NCI-H345 (cell line): ENCODE data around the gene TEX50.
A peak's percentile ranks its signal among the peaks of the same experiment; 100 is the strongest.
"Not testable (repeated sequence)": the region's sequence is repeated elsewhere in the genome, so short reads cannot be mapped to it uniquely, and the experiment has no call there.

Experiments
- DNase-seq: peaks from one replicate; lab custom pipeline; 2025; lab: John Stamatoyannopoulos, UW

The TEX50 gene

GRCh38 chr1:173663159-173663558 lies 28.0 kb downstream of the TEX50 start:
- no peak for DNase-seq

- no peak for DNase-seq
These were observed 31.5 kb downstream of the TEX50 start for GRCh38 chr1:173666646-173667045.

- DNase-seq, result peak; percentile 71
These were observed 34.4 kb downstream of the TEX50 start, which contains the start of gene ANKRD45 for GRCh38 chr1:173669491-173669941. ANKRD45 (minus strand) TSS chr1:173669851; CDS start chr1:173659418, 10,433 bp downstream.

- DNase-seq, result not testable (repeated sequence)
These were observed 39.4 kb downstream of the TEX50 start for GRCh38 chr1:173674496-173674895.

- not testable (repeated sequence) for DNase-seq
These were observed 45.0 kb downstream of the TEX50 start for GRCh38 chr1:173680152-173680551.

GRCh38 chr1:173682184-173682583 lies 47.0 kb downstream of the TEX50 start:
- no peak for DNase-seq

GRCh38 chr1:173683838-173684237 lies 48.7 kb downstream of the TEX50 start:
- DNase-seq, result not testable (repeated sequence)

- not testable (repeated sequence) for DNase-seq
These were observed 50.0 kb downstream of the TEX50 start for GRCh38 chr1:173685121-173685520.
